BJ (cell line): ENCODE results near the gene GNG3. TPM values are rescaled to one million over a fixed set of nuclear protein-coding genes. Genes with fewer than 3 reads are reported as not detected.
A peak's percentile ranks its signal among the peaks of the same experiment; 100 is the strongest.
"Not testable (repeated sequence)": the region's sequence is repeated elsewhere in the genome, so short reads cannot be mapped to it uniquely, and the experiment has no call there.

Experiments
- CTCF ChIA-PET: fragments of 350-600 bp; formaldehyde crosslinking; extraction: SDS; loops from one replicate; lab custom pipeline; 2021; ENCODE audit warnings: antibody characterized with exemption, inconsistent platforms; lab: Yijun Ruan, JAX
- POLR2A ChIA-PET: fragments of 300-600 bp; sonication (Branson Sonifier 250); formaldehyde crosslinking; extraction: SDS; loops from one replicate; lab custom pipeline; 2021; ENCODE audit warnings: antibody characterized with exemption; lab: Charles Lee
- DNase-seq: peaks from one replicate; pipeline ENCODE4 v3.0.0-alpha.2; 2011; ENCODE audit warnings: low read depth
- H3K27me3 ChIP-seq: 2 replicates; pipeline ENCODE4 v1.6.0; 2011; ENCODE audit warnings: low read length; ENCODE audit not compliant: control insufficient read depth, insufficient read depth
- H3K36me3 ChIP-seq: 2 replicates; pipeline ENCODE4 v1.5.1; 2011; ENCODE audit warnings: low read length; ENCODE audit not compliant: control insufficient read depth, insufficient read depth
- H3K4me3 ChIP-seq: 2 replicates; pipeline ENCODE4 v1.5.1; 2011; ENCODE audit warnings: low read depth, mild to moderate bottlenecking, control low read depth, low read length
- polyA plus RNA-seq: library from polyadenylated mRNA; depleted of rRNA; stranded (reverse); fragments of >200 nt; gene quantifications from 2 replicates; pipeline ENCODE4 v1.2.3, GENCODE V29; 2011
- TF ChIP-seq, protein P1 (sequence below): IDR thresholded peaks from 2 replicates; pipeline ENCODE4 v1.5.1; 2011; ENCODE audit warnings: low read depth, mild to moderate bottlenecking, control low read depth, inconsistent platforms, low read length, moderate library complexity; ENCODE audit not compliant: insufficient read depth

GNG3 gene
- polyA plus RNA-seq, 1 experiment, result not detected

DNA sequence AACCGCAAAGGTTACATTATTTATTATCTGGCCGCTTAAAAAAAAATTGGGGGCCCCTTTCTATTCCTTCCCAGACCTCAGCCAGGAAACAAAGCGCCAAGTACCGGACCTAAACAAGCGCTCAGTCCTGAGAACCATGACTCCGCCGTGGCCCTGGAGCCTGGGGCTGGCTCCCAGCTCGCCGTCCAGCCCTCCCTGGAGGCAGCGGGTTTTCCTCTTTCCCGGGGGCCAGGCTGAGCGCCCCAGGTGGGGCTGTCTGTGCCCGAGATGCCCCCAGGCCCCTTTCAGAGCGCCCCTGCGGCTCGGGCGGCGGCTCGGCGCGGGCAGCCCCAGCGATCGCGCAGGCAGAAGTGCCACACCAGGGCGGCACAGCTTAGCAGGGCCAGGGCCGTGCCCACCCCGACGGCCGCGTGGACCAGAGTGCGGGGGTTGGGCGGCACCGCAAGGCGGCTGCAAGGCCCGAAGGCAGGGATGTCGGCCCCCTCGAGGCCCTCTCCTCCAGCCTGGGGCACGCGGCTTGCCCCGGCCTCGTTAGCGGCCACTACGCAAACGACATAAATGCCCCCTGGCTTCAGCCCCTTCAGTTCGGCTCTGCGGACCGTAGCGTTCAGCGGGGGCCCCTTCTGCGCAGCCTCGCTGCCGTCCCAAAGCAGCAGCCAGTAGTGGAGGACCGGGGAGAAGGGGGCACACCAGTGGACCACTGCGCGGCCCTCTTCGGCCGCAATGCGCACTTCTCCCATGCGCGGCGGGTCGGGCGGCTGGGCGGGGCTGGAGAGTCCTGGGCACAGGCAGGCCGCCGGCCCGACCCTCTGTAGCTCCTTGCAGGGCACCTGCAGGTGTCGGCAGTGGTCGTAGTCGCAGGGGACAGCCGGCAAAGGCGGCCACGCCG is 19.7 kb upstream of the GNG3 start:
- TF ChIP-seq, protein P1, sequence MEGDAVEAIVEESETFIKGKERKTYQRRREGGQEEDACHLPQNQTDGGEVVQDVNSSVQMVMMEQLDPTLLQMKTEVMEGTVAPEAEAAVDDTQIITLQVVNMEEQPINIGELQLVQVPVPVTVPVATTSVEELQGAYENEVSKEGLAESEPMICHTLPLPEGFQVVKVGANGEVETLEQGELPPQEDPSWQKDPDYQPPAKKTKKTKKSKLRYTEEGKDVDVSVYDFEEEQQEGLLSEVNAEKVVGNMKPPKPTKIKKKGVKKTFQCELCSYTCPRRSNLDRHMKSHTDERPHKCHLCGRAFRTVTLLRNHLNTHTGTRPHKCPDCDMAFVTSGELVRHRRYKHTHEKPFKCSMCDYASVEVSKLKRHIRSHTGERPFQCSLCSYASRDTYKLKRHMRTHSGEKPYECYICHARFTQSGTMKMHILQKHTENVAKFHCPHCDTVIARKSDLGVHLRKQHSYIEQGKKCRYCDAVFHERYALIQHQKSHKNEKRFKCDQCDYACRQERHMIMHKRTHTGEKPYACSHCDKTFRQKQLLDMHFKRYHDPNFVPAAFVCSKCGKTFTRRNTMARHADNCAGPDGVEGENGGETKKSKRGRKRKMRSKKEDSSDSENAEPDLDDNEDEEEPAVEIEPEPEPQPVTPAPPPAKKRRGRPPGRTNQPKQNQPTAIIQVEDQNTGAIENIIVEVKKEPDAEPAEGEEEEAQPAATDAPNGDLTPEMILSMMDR, result no peak
- ChIA-PET POLR2A (no interaction called here), CTCF (interaction anchor here (2.6 to 4.0 kb wide), 2 partner anchors 11 to 95 kb away, joined by 5 to 13 read pairs; partner anchors contain the start of gene TUT1)
- Histone ChIP-seq H3K27me3 (no peaks in the 10 kb centered on the region), H3K4me3 (peak overlapping the region; percentile 5; the same call in 1 of the 2 replicates), H3K36me3 (peaks cover 13% of the 10 kb centered on the region)
- no peak for DNase-seq

DNA sequence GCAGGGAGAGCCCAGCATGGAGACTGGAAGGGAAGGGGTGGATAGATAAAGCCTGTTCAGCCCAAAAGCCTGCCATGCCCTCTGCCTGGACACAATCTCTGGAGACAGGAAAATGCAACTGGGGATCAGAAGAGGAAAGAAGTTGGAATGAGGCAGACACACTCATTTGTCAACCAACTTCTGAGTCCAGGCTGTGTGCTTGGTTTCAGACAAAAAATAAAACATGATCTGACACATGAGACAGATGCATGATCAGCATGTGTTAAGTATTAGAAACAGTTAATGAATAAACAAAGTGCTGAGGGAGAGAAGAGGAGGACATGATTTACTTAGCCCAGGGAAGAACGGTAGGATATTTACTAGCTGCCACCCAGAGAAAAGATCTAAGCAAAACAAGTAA is 19.0 kb upstream of the GNG3 start:
- Histone ChIP-seq H3K27me3 (no peaks in the 10 kb centered on the region), H3K36me3 (peaks cover 16% of the 10 kb centered on the region), H3K4me3 (peak overlapping the region; percentile 0)
- TF ChIP-seq, protein P1, result no peak
- POLR2A ChIA-PET, result interaction anchor here (1.1 to 1.5 kb wide), 2 partner anchors 24 to 115 kb away, joined by 5 to 7 read pairs; partner anchors contain the start of genes C11orf98, CSKMT and EEF1G
- no peak for DNase-seq
- CTCF ChIA-PET, result interaction anchor here (1.5 to 4.0 kb wide), 6 partner anchors 11 to 98 kb away, joined by 3 to 13 read pairs (median 6); partner anchors contain the start of genes C11orf98, CSKMT, LBHD1 and TMEM179B

DNA sequence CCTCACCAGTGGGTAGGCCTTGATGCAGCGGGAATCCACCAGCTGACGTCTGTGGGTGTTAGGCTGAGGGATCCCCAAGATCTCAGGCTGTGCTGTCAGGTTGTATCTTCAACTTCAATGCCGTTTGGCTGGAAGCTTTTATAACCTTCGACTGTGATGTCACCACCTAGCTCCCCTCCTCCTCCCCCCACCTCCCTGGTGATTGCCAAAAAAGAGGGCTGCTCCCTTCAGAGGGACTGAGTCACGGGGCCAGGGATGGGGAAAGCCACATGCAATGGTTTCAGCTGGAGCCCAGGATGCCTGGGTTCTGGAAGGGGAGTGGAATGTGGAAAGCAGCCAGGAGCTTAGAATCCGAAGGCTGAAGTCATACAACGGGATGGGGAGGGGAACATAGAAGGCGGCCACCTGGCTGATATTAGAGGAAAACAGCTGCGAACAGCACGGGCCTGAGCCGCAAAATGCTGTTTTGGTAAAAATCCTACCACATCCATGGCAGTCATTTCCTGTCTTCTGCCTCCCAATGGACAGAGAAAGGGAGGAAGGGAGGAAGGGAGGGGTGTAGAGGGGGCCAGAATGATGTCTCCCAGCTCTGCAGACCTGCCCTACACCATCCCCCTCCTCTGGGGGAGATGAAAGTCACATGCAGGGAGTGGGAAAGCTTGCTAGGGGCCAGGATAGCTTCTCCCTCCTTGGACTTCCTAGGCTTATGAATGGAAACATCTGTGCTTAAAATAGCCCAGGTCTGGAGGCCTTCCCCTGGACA is 17.9 kb upstream of the GNG3 start, which contains the start of gene LRRN4CL:
TSS of gene LRRN4CL (minus strand) at position 110 of the 763 bp plus-strand sequence. CDS start 1,022 bp downstream, outside the sequence.
- Histone ChIP-seq H3K27me3 (no peaks in the 10 kb centered on the region), H3K36me3 (peaks cover 16% of the 10 kb centered on the region), H3K4me3 (peak within 1 kb of the TSS; percentile 16)
- ChIA-PET CTCF (interaction anchor here (0.7 to 4.0 kb wide), 11 partner anchors 9 to 192 kb away, joined by 3 to 33 read pairs (median 5); partner anchors contain the start of genes C11orf98, CSKMT, LBHD1 and TMEM179B), POLR2A (interaction anchor here (0.6 to 1.5 kb wide), 6 partner anchors 18 to 295 kb away, joined by 3 to 7 read pairs (median 3); partner anchors contain the start of genes C11orf98, CSKMT, EEF1G and LBHD1)
- TF ChIP-seq, protein P1, result no peak
- DNase-seq, result peak; percentile 91

DNA sequence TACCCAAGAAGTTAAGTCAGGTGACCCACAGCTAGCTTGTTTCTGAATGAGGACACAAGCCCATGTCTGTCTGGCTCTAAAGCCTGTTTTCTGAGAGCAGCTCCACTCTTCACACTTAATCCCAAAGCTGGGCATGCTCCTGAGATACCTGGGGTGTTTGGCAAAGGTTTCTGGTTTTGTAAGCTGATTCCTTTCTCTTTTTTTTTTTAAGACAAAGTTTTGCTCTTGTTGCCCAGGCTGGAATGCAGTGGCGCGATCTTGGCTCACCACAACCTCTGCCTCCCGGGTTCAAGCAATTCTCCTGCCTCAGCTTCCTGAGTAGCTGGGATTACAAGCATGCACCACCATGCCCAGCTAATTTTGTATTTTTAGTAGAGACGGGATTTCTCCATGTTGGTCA is 13.9 kb upstream of the GNG3 start:
- POLR2A ChIA-PET, result not testable (repeated sequence)
- H3K36me3 ChIP-seq, result peaks cover 16% of the 10 kb centered on the region

DNA sequence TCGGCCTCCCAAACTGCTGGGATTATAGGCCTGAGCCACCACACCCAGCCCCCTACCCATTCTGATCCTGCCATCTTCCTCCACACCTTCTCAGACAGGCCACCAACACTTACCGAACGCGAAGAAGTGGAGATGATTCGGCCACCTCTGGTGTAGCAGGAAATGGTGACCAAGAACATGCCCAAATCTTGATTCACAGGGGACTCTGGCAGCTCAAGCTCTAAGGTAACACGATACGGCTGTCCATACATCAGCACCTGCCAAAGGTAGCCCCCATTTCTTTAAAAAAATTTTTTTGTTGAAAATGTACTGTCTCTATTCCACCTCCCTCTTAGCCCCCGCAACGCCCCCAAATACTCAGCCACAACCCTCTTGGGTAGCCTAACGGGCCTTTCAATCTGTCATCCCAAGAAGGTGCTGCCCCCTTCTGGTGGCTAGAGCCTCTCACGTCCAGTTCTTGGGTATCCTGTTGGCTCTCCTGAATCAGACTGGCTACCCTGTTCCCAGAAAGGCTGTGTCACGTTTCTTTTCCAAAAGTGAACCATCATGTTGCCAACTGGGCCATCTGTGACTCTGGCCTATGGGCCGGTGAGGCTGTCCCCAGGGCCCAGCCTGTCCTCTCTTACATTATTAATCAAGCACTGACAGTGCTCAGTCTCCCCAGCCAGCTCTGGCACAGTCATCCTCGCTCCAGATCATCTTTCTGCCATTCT is 12.9 kb upstream of the GNG3 start:
- no peak for DNase-seq
- POLR2A ChIA-PET, result no interaction called here
- no peak overlapping the region for H3K4me3 ChIP-seq
- no peaks in the 10 kb centered on the region for H3K27me3 ChIP-seq
- TF ChIP-seq, protein P1, result peak; percentile 88
- CTCF ChIA-PET, result interaction anchor here (0.7 to 3.8 kb wide), 23 partner anchors 8 to 313 kb away, joined by 3 to 40 read pairs (median 4); partner anchors contain the start of genes B3GAT3, HNRNPUL2, LBHD1 and UBXN1
- H3K36me3 ChIP-seq, result peaks cover 16% of the 10 kb centered on the region

More for the DNA sequence above, 13.9 kb upstream of the GNG3 start:
- H3K4me3 ChIP-seq, DNase-seq, H3K27me3 ChIP-seq: not testable (repeated sequence)
- CTCF ChIA-PET, result interaction anchor here (0.6 to 3.8 kb wide), 15 partner anchors 13 to 299 kb away, joined by 3 to 40 read pairs (median 4); partner anchors contain the start of genes HNRNPUL2, LBHD1, MTA2 and UBXN1
